Hepatocyte (in vitro differentiated cells): ENCODE results near the gene DISP1. TPM values are rescaled to one million over a fixed set of nuclear protein-coding genes. Genes with fewer than 3 reads are reported as not detected.

Experiments
- DNase-seq: peaks from one replicate; pipeline ENCODE4 v3.0.0-alpha.2; 2016; ENCODE audit warnings: low spot score
- H2AFZ ChIP-seq: fragments of 200-600 bp; sonication (generic); 2 replicates; pipeline ENCODE4 v1.6.0; 2016; ENCODE audit warnings: antibody characterized with exemption, mild to moderate bottlenecking
- H3K27ac ChIP-seq: fragments of 200-600 bp; sonication (generic); 2 replicates; pipeline ENCODE4 v1.5.1; 2016; ENCODE audit warnings: mild to moderate bottlenecking
- H3K27me3 ChIP-seq: fragments of 200-600 bp; sonication (generic); 2 replicates; pipeline ENCODE4 v1.6.1; 2016
- H3K36me3 ChIP-seq: fragments of 200-600 bp; sonication (generic); replicated peaks from 2 replicates; pipeline ENCODE4 v1.5.1; 2016; ENCODE audit warnings: low read depth; ENCODE audit not compliant: insufficient read depth
- H3K4me1 ChIP-seq: fragments of 200-600 bp; sonication (generic); 2 replicates; pipeline ENCODE4 v1.5.1; 2016; ENCODE audit warnings: mild to moderate bottlenecking, moderate library complexity; ENCODE audit not compliant: insufficient read depth
- H3K4me2 ChIP-seq: fragments of 200-600 bp; sonication (generic); 2 replicates; pipeline ENCODE4 v1.6.0; 2016
- H3K4me3 ChIP-seq: fragments of 200-600 bp; sonication (generic); 2 replicates; pipeline ENCODE4 v1.5.1; 2016; ENCODE audit warnings: mild to moderate bottlenecking
- H3K79me2 ChIP-seq: fragments of 200-600 bp; sonication (generic); 2 replicates; pipeline ENCODE4 v1.6.0; 2017; ENCODE audit warnings: mild to moderate bottlenecking
- H3K9me2 ChIP-seq: fragments of 200-600 bp; sonication (generic); replicated peaks from 2 replicates; pipeline ENCODE4 v1.6.0; 2017; ENCODE audit warnings: mild to moderate bottlenecking; ENCODE audit not compliant: insufficient read depth
- H3K9me3 ChIP-seq: fragments of 200-600 bp; sonication (generic); 2 replicates; pipeline ENCODE4 v1.5.1; 2016; ENCODE audit warnings: low read depth, mild to moderate bottlenecking
- H4K20me1 ChIP-seq: fragments of 200-600 bp; sonication (generic); 2 replicates; pipeline ENCODE4 v1.6.0; 2016; ENCODE audit warnings: mild to moderate bottlenecking; ENCODE audit not compliant: insufficient read depth, poor library complexity, severe bottlenecking
- EZH2 ChIP-seq: fragments of 200-600 bp; sonication (generic); IDR thresholded peaks from 2 replicates; pipeline ENCODE4 v1.6.1; 2016; ENCODE audit warnings: antibody characterized with exemption, mild to moderate bottlenecking, borderline replicate concordance
- EZH2phosphoT487 ChIP-seq: fragments of 200-600 bp; sonication (generic); IDR thresholded peaks from one replicate; pipeline ENCODE4 v1.6.1; 2018; ENCODE audit warnings: antibody characterized with exemption, mild to moderate bottlenecking, low read depth, moderate library complexity; ENCODE audit not compliant: unreplicated experiment, severe bottlenecking
- WGBS: methylation state at CpG from one replicate; pipeline ENCODE4 v1.1.6; 2016; ENCODE audit warnings: low lambda C conversion rate; ENCODE audit errors: missing lambda C conversion rate; 5-methylcytosine and 5-hydroxymethylcytosine counted together
- polyA plus RNA-seq: library from polyadenylated mRNA; unstranded; fragments of >200 nt; fragmentation: Nextera tagmentation; extraction: Ambion mirVana; gene quantifications from 2 replicates; pipeline ENCODE4 v1.2.1, GENCODE V29; 2016
- total RNA-seq: library from RNA; depleted of rRNA; stranded (reverse); fragments of >200 nt; gene quantifications from 2 replicates; pipeline ENCODE4 v1.2.3, GENCODE V29; 2014
- TF ChIP-seq, protein P1 (sequence below): fragments of 200-600 bp; sonication (generic); IDR thresholded peaks from 2 replicates; pipeline ENCODE4 v1.5.1; 2016; ENCODE audit warnings: antibody characterized with exemption, mild to moderate bottlenecking; ENCODE audit not compliant: poor library complexity

DISP1 gene
- total and polyA plus RNA-seq, 2 experiments from 2014 or later, result 10.1 to 14.6 TPM

- TF ChIP-seq EZH2phosphoT487 (no peak), EZH2 (no peak)
- TF ChIP-seq, protein P1, sequence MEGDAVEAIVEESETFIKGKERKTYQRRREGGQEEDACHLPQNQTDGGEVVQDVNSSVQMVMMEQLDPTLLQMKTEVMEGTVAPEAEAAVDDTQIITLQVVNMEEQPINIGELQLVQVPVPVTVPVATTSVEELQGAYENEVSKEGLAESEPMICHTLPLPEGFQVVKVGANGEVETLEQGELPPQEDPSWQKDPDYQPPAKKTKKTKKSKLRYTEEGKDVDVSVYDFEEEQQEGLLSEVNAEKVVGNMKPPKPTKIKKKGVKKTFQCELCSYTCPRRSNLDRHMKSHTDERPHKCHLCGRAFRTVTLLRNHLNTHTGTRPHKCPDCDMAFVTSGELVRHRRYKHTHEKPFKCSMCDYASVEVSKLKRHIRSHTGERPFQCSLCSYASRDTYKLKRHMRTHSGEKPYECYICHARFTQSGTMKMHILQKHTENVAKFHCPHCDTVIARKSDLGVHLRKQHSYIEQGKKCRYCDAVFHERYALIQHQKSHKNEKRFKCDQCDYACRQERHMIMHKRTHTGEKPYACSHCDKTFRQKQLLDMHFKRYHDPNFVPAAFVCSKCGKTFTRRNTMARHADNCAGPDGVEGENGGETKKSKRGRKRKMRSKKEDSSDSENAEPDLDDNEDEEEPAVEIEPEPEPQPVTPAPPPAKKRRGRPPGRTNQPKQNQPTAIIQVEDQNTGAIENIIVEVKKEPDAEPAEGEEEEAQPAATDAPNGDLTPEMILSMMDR, result no peak
- WGBS, result 73% methylated on average over 4 of the region's 4 CpGs
- no peak for DNase-seq
- no peak overlapping the region for H3K4me2 ChIP-seq
- no peaks in the 10 kb centered on the region for H3K36me3 ChIP-seq
- H3K27me3 ChIP-seq, result no peaks in the 10 kb centered on the region
- H2AFZ ChIP-seq, result no peak overlapping the region
- no peak overlapping the region for H3K4me3 ChIP-seq
- H3K4me1 ChIP-seq, result no peaks in the 10 kb centered on the region
- H3K79me2 ChIP-seq, result no peaks in the 10 kb centered on the region
- no peak overlapping the region for H3K27ac ChIP-seq
- no peaks in the 10 kb centered on the region for H3K9me2 ChIP-seq
- no peaks in the 10 kb centered on the region for H3K9me3 ChIP-seq
- H4K20me1 ChIP-seq, result no peaks in the 10 kb centered on the region
Observed at GRCh38 chr1:222791006-222791710, 23.7 kb upstream of the DISP1 start.

GRCh38 chr1:222792744-222793143 lies 22.1 kb upstream of the DISP1 start:
- Histone ChIP-seq H3K4me3 (no peak overlapping the region), H3K79me2 (no peaks in the 10 kb centered on the region), H3K4me2 (no peak overlapping the region), H2AFZ (no peak overlapping the region), H3K9me3 (no peaks in the 10 kb centered on the region), H4K20me1 (no peaks in the 10 kb centered on the region), H3K27ac (no peak overlapping the region), H3K4me1 (no peaks in the 10 kb centered on the region), H3K36me3 (no peaks in the 10 kb centered on the region), H3K27me3 (no peaks in the 10 kb centered on the region), H3K9me2 (no peaks in the 10 kb centered on the region)
- TF ChIP-seq EZH2phosphoT487 (no peak), EZH2 (no peak)
- TF ChIP-seq, protein P1, result peak; percentile 72
- 13% methylated on average over 2 of the region's 2 CpGs for WGBS
- DNase-seq, result peak; percentile 42

GRCh38 chr1:222794656-222795474 lies 20.0 kb upstream of the DISP1 start:
- TF ChIP-seq, protein P1, result peak; percentile 18
- no peak for TF ChIP-seq EZH2
- H3K4me3 ChIP-seq, result no peak overlapping the region
- H3K27me3 ChIP-seq, result no peaks in the 10 kb centered on the region
- 92% methylated on average over 6 of the region's 6 CpGs for WGBS
- no peak overlapping the region for H3K27ac ChIP-seq
- H2AFZ ChIP-seq, result no peak overlapping the region
- H3K4me2 ChIP-seq, result no peak overlapping the region
- peaks cover 8% of the 10 kb centered on the region for H3K4me1 ChIP-seq
- H3K9me3 ChIP-seq, result no peaks in the 10 kb centered on the region
- H3K36me3 ChIP-seq, result no peaks in the 10 kb centered on the region
- no peak for DNase-seq
- no peaks in the 10 kb centered on the region for H4K20me1 ChIP-seq
- no peaks in the 10 kb centered on the region for H3K79me2 ChIP-seq
- H3K9me2 ChIP-seq, result no peaks in the 10 kb centered on the region
